ENCODE data around the gene GLT8D1.
"Not testable (repeated sequence)": the region's sequence is repeated elsewhere in the genome, so short reads cannot be mapped to it uniquely, and the experiment has no call there.

Gene GLT8D1

DNA sequence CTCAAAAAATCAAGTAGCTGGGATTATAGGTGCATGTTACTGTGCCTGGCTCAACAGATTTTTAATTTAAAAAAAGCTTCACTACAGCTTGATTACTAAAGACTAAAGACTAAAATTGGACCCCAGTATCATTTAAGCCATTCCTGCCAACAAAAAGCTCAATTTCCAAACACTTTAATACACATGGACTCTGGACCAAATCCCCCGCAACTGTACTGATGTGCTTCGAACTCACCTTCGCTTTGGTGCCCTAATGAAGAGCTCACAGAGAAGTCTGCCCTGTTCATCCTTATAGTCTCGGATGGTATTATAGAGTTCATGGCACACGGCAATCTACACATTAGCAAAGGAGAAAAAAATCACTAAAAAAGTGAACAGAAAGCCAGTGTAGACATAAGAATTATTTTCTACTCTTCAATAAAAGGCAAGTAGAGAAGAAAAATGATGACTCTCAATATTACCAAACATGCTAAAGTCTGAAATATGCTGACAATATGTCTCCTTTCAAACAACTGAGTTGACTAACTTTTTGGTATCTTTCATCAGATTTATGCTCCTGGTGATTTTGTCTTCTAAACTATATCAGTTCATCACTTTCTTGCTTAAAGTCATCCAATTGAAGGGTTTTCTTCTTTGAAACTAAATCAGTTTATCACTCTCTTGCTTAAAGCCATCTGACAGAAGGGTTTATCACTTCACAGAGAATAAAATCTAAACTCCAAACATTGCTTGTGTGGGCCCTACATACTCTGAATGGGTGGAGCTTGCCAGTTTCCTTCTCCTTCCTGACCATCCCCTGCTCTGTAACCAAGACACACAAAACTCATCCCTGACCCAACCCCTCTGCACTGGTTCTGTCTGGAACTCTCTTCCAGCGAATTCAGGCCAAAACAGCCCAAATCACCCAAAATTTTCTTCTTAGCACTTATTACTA is 27.1 kb downstream of the GLT8D1 start:
- DNase-seq = no peak

DNA sequence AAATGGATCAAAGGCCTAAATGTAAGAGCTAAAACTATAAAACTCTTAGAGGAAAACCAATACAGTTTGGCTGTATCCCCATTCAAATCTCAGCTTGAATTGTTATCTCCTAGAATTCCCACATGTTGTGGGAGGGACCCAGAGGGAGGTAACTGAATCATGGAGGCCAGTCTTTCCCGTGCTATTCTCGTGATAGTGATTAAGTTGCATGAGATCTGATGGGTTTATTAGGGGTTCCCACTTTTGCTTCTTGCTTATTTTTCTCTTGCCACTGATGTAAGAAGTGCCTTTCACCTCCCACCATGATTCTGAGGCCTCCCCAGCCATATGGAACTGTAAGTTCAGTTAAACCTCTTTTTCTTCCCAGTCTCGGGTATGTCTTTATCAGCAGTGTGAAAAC is 29.4 kb downstream of the GLT8D1 start:
- not testable (repeated sequence) for DNase-seq

DNA sequence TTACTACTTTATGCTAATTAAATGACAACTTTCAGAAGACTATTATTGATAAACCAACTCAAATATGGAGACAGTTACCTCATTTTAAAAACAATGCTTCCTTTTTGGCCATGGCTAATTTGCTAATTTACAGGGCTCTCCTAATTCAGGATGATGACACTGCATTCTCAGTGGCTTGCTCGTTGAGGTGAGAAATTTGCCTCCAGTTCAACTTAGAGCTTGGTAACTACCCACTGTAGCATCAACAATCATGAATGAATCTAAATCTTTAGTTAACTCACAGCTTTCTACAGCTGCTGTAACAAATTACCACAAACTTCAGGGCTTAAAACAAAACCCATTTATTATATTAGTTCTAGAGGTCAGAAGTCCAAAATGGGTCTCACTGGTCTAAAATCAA is 33.9 kb downstream of the GLT8D1 start:
- DNase-seq = no peak

DNA sequence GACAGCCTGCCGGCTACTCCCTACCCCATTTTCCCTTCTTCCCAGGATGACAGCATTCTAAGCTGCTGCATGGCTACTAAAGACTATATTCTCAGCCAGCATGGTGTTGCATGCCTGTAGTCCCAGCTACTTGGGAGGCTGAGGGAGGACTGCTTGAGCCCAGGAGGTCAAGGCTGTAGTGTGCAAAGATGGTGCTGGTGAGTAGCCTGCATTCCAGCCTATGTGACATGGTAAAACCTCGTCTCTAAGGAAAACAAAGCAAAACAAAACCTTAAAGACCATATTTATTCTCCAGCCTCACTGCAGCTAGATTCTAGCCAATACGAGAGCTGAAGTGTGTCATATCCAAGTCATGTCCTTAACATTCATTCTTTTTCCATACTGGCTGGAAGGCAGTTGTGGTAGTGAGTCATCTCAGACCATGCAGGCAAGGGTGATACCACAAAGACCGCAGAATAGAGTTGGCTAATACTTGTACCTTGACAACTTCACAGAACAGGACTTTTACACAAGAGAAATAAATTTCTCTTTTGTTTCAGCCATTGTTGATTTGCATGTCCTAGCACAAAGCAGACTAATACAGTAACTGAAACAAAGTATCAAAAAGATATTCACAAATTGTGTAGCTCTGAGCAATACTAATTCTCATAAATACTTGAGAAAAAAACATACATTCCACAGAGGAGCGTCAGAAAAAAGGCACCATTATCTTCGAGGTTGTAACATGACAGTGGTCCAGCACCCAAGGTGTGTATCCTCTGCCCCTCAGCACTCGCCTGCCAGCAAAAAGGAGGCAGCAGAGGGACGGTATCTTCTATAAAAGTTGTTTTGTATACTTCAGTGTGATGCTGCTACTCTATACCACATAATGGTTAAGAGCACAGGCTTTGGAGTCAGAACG is 34.7 kb downstream of the GLT8D1 start:
- no peak for DNase-seq

DNA sequence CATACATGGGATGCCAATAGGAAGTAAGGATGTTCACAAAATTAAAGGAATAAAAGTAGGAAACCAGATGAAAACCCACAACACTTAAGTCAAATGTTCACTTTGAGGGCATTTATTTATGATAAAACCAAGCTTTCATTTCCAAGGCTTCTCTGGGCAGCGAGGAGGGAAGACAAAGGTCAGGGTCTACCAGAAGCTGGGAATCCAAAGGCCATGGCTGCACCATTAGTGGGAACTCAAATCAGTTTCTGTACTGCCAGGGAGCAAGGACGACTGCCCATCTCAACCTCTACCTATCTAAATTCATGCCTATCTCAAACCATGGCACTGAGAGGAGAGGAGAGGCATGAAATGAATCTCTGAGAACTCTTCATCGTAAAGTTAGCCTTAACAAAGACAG is 42.5 kb downstream of the GLT8D1 start:
- no peak for DNase-seq

DNA sequence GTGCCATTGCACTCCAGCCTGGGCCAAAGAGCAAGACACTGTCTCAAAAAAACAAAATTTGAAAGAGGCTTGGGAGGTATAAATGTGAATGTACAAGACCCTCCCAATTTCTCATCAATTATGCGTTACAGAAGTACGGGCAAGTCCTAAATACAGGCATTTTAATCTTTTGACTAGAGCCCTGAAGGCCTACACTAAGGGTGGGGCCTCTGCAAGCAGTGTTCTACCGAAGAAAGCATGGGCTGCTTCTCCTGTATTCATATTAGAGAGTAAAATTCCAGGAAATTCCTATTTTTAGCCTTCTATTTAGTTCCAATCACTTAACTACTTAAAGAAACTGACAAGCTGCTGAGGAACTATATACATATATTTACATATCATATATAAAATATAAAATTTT is 45.5 kb downstream of the GLT8D1 start:
- no peak for DNase-seq

DNA sequence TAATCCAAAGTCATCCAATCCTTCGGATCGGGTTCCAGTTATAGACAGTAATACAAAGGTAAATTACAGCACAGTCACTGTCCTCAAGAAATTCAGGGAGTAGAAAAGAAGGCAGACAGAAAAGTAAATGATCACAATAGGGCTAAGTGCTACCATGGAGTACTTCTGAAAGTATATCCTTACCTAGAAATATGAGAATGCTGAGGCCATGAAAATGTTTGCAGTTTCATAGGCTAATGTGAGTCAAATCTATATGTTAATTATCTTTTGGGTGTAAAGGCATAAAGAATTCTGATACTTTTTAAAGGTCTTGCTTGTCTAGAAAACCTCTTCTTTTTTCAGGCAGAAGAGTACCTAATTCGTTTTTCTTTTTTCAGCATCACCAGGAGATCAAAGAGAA is 49.7 kb downstream of the GLT8D1 start:
- no peak for DNase-seq

DNA sequence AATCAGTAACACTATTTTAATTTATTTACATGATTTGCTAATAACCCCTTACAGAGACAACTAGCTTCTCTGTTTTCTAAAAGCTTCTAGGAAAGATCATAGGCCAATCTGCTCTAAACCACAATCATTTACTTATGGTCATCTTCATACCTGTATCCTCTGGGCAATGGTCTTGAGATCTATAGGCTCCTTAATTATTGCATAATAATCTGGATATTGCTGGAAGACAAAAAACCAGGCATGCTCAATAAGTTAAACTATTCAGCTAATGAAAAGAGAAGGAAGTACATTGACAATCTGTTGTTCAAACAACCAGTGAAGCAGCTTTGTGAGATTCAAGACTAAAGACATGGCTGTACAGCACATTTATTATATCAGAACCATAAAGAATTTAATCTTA is 54.0 kb downstream of the GLT8D1 start:
- DNase-seq = no peak

DNA sequence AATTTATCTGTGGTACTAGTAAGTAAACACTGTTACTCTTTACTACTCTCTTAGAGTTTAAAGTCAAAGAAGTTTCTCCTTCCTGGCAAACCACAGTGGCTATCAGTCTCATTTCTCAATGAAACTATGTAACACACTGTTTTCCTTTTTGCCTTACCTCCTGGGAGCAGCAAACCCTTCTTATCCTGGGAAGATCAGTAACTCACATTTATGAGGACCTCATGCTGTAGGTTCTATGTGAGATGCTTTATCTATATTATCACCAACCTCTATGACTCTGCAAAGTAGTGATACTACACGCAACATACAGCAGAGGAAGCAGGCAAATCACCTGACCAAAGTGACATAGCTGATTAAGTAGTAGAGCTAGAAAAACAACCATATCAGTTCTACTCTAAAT is 55.2 kb downstream of the GLT8D1 start:
- DNase-seq = no peak

DNA sequence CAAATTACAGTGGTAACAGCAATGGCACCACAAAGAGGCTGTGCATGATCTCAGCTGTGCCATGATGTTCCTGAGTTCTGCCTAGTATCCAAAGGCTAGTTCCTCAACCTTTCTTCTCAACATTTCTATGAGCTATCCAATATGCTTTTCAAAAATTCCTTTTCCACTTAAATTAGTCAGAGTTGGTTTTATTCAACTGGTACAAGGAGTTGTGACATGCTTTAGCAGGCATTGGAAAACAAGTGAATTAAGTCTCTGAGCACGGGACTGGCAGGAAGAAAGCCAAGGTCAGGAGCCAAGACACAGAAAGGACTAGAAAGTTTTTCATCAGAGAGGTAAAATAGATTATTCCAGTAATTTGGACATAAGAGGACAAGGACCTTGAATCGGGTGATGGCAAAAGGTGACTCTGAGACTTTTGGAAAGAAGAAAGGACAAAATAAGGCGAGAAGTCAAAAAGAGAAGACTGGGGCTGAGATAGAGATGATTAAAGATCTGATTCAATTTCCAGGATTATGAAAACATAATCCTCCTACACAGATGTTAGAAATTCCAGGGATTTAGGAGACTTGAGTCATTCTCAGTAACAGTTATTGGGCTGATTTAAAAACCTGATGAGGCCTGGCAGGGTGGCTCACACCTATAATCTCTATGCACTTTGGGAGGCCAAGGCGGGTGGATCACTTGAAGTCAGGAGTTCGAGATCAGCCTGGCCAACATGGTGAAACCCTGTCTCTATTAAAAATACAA is 56.0 kb downstream of the GLT8D1 start:
- DNase-seq = no peak

DNA sequence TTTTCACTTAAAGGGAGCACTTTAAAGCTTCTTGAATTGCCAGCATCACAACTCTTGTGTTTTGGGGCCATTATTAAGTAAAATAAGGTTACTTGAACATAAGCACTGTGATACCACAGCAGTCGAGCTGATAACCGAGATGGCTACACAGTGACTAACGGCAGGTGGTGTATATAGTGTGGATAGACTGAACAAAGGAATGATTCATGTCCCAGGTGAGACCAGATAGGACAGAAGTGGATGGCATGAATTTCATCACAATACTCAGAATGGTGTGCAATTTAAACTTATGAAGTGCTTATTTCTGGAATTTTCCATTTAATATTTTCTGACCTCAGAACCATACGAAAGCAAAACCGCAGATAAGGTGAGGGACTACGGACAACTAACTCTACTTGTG is 60.0 kb downstream of the GLT8D1 start:
- no peak for DNase-seq
